ENCODE data around the gene SYNE4.
"Not testable (repeated sequence)": the region's sequence is repeated elsewhere in the genome, so short reads cannot be mapped to it uniquely, and the experiment has no call there.

SYNE4 gene

GRCh38 chr19:35958660-35959039 is 50.0 kb downstream of the SYNE4 start:
- H3K4me3 ChIP-seq (replicated peaks; ENCODE audit: insufficient read depth, low read length), result no peak overlapping the region
- no peak for DNase-seq (ENCODE audit: low read depth in 1 of 2, low spot score in 1 of 2)
- peaks cover 17% of the 10 kb centered on the region for H3K27me3 ChIP-seq (ENCODE audit: insufficient read depth, poor library complexity, severe bottlenecking)
- no peak overlapping the region for H3K27ac ChIP-seq (replicated peaks)
- TF ChIP-seq GABPA (IDR thresholded peaks at IDR 0.05; ENCODE audit: low read depth), result no peak
- TF ChIP-seq REST (IDR thresholded peaks at IDR 0.05; ENCODE audit: insufficient replicate concordance, low read depth), result no peak
- TF ChIP-seq SPI1 (IDR thresholded peaks at IDR 0.05; ENCODE audit: borderline replicate concordance, low read depth), result no peak
- TF ChIP-seq CTCF (IDR thresholded peaks at IDR 0.05; ENCODE audit: insufficient read depth, low read length), result no peak
- no peak for TF ChIP-seq POLR2AphosphoS5 (IDR thresholded peaks at IDR 0.05; ENCODE audit: low read depth)

- not testable (repeated sequence) for DNase-seq (ENCODE audit: low read depth in 1 of 2, low spot score in 1 of 2); H3K27ac ChIP-seq (replicated peaks); H3K4me3 ChIP-seq (replicated peaks; ENCODE audit: insufficient read depth, low read length)
- H3K27me3 ChIP-seq (ENCODE audit: insufficient read depth, poor library complexity, severe bottlenecking), result peaks cover 17% of the 10 kb centered on the region
These were observed 51.2 kb downstream of the SYNE4 start for GRCh38 chr19:35957411-35957810.

- Histone ChIP-seq H3K4me3 (replicated peaks; ENCODE audit: insufficient read depth, low read length) (no peak overlapping the region), H3K27ac (replicated peaks) (no peak overlapping the region), H3K27me3 (ENCODE audit: insufficient read depth, poor library complexity, severe bottlenecking) (peaks cover 17% of the 10 kb centered on the region)
- TF ChIP-seq POLR2AphosphoS5 (IDR thresholded peaks at IDR 0.05; ENCODE audit: low read depth) (no peak), CTCF (IDR thresholded peaks at IDR 0.05; ENCODE audit: insufficient read depth, low read length) (no peak), REST (IDR thresholded peaks at IDR 0.05; ENCODE audit: insufficient replicate concordance, low read depth) (no peak), SPI1 (IDR thresholded peaks at IDR 0.05; ENCODE audit: borderline replicate concordance, low read depth) (no peak), GABPA (IDR thresholded peaks at IDR 0.05; ENCODE audit: low read depth) (no peak)
- DNase-seq (ENCODE audit: low read depth in 1 of 2, low spot score in 1 of 2), result no peak
These were observed 52.6 kb downstream of the SYNE4 start for GRCh38 chr19:35955881-35956634.
